HepG2 (cell line): ENCODE measurements around the gene MAP3K9. TPM values are rescaled to one million over a fixed set of nuclear protein-coding genes. Genes with fewer than 3 reads are reported as not detected.

Source experiments
- FOXO1 ChIP-seq: sonication (generic); formaldehyde crosslinking; IDR thresholded peaks from 2 replicates; pipeline ENCODE4 v1.4.0; 2020; ENCODE audit warnings: missing genetic modification reagents
- HNF4G ChIP-seq, 2 experiments: sonication (generic) in 1 of 2; formaldehyde crosslinking in 1 of 2; IDR thresholded peaks; 2 replicates each; pipeline versions ENCODE4 v1.4.0 to v1.6.1; 2011 to 2020; ENCODE audit warnings: borderline replicate concordance in 2 of 2, low read depth in 2 of 2, mild to moderate bottlenecking in 2 of 2, low read length in 1 of 2, missing genetic modification reagents in 1 of 2, moderate library complexity in 1 of 2
- IRF2 ChIP-seq: IDR thresholded peaks from 2 replicates; pipeline ENCODE4 v1.6.1; 2018; ENCODE audit warnings: missing genetic modification reagents, missing compliant biosample characterization
- KAT8 ChIP-seq: IDR thresholded peaks from 2 replicates; pipeline ENCODE4 v1.6.1; 2016; ENCODE audit warnings: missing genetic modification reagents, missing compliant biosample characterization
- KDM6A ChIP-seq: IDR thresholded peaks from 2 replicates; pipeline ENCODE4 v1.6.1; 2016; ENCODE audit warnings: low read depth
- NR2C2 ChIP-seq: sonication (generic); formaldehyde crosslinking; IDR thresholded peaks from 2 replicates; pipeline ENCODE4 v1.4.0; 2020; ENCODE audit warnings: missing genetic modification reagents, mild to moderate bottlenecking, moderate library complexity, borderline replicate concordance
- NR2F1 ChIP-seq, 2 experiments: fragments of 450-650 bp in 1 of 2; formaldehyde crosslinking in 1 of 2; IDR thresholded peaks; 2 replicates each; pipeline versions ENCODE4 v1.5.0 to v1.6.1; 2016 to 2020; ENCODE audit warnings: mild to moderate bottlenecking in 1 of 2, missing compliant biosample characterization in 1 of 2, missing genetic modification reagents in 1 of 2, moderate library complexity in 1 of 2
- NR2F6 ChIP-seq, 2 experiments: IDR thresholded peaks; 2 replicates each; pipeline ENCODE4 v1.6.1; 2016; ENCODE audit warnings: antibody characterized with exemption in 1 of 2, mild to moderate bottlenecking in 1 of 2
- POGZ ChIP-seq: sonication (generic); formaldehyde crosslinking; IDR thresholded peaks from 2 replicates; pipeline ENCODE4 v1.4.0; 2020; ENCODE audit warnings: mild to moderate bottlenecking, missing genetic modification reagents
- REL ChIP-seq: sonication (generic); formaldehyde crosslinking; conservative IDR thresholded peaks from 2 replicates; pipeline ENCODE4 v1.8.0; 2022; ENCODE audit warnings: mild to moderate bottlenecking, missing genetic modification reagents, moderate library complexity
- REPIN1 ChIP-seq: sonication (generic); formaldehyde crosslinking; IDR thresholded peaks from 2 replicates; pipeline ENCODE4 v1.8.0; 2022; ENCODE audit warnings: missing genetic modification reagents, low read depth, mild to moderate bottlenecking, borderline replicate concordance
- SMYD3 ChIP-seq: sonication (generic); formaldehyde crosslinking; IDR thresholded peaks from 2 replicates; pipeline ENCODE4 v1.8.1; 2023; ENCODE audit warnings: mild to moderate bottlenecking, missing genetic modification reagents
- TGIF2 ChIP-seq: IDR thresholded peaks from 2 replicates; pipeline ENCODE4 v1.6.1; 2016; ENCODE audit warnings: control low read depth, missing compliant biosample characterization
- XRCC5 ChIP-seq: fragments of 200-400 bp; formaldehyde crosslinking; optimal IDR thresholded peaks from 2 replicates; pipeline ENCODE3; 2017; ENCODE audit warnings: mild to moderate bottlenecking, low read length
- ZFP41 ChIP-seq: sonication (generic); formaldehyde crosslinking; IDR thresholded peaks from 2 replicates; pipeline ENCODE4 v1.4.0; 2020; ENCODE audit warnings: mild to moderate bottlenecking, missing genetic modification reagents, borderline replicate concordance
- ZFP90 ChIP-seq: sonication (generic); formaldehyde crosslinking; IDR thresholded peaks from 2 replicates; pipeline ENCODE4 v1.8.0; 2022; ENCODE audit warnings: missing genetic modification reagents, mild to moderate bottlenecking, inconsistent platforms, borderline replicate concordance
- ZNF160 ChIP-seq: sonication (generic); formaldehyde crosslinking; IDR thresholded peaks from 2 replicates; pipeline ENCODE4 v1.8.0; 2022; ENCODE audit warnings: mild to moderate bottlenecking, inconsistent platforms, missing genetic modification reagents
- ZNF33B ChIP-seq: sonication (generic); formaldehyde crosslinking; IDR thresholded peaks from 2 replicates; pipeline ENCODE4 v1.5.1; 2020; ENCODE audit warnings: mild to moderate bottlenecking, missing genetic modification reagents
- ZNF382 ChIP-seq: sonication (generic); formaldehyde crosslinking; IDR thresholded peaks from 2 replicates; pipeline ENCODE4 v1.5.0; 2020; ENCODE audit warnings: missing genetic modification reagents, mild to moderate bottlenecking, borderline replicate concordance
- ZNF430 ChIP-seq: sonication (generic); formaldehyde crosslinking; IDR thresholded peaks from 2 replicates; pipeline ENCODE4 v1.9.0; 2021; ENCODE audit warnings: mild to moderate bottlenecking, missing genetic modification reagents
- ZNF619 ChIP-seq: sonication (generic); formaldehyde crosslinking; IDR thresholded peaks from 2 replicates; pipeline ENCODE4 v1.4.0; 2020; ENCODE audit warnings: mild to moderate bottlenecking, missing genetic modification reagents
- ZNF746 ChIP-seq: sonication (generic); formaldehyde crosslinking; IDR thresholded peaks from 2 replicates; pipeline ENCODE4 v1.8.0; 2022; ENCODE audit warnings: mild to moderate bottlenecking, missing genetic modification reagents
- polyA plus RNA-seq, 8 experiments: library from polyadenylated mRNA; depleted of rRNA in 3 of 8; stranded (reverse) in 7 of 8; unstranded in 1 of 8; fragments of >200 nt; fragmentation: Illumina TruSeq in 4 of 8; extraction: Trizol in 4 of 8; gene quantifications; 2 replicates each; pipeline versions ENCODE4 v1.2.1 to v1.2.3, GENCODE V29; 2011 to 2016; ENCODE audit warnings: low read depth in 4 of 8, missing spikeins in 1 of 8, mixed read lengths in 1 of 8; ENCODE audit not compliant: insufficient read depth in 1 of 8
- total RNA-seq, 5 experiments: library from RNA; depleted of rRNA; stranded (reverse); fragments of >200 nt; fragmentation: Illumina TruSeq; extraction: Trizol; gene quantifications; 2 replicates each; pipeline ENCODE4 v1.2.3, GENCODE V29; 2016; ENCODE audit warnings: low read depth in 1 of 5
- TF ChIP-seq, protein P1 (sequence below): IDR thresholded peaks from 2 replicates; pipeline ENCODE4 v1.6.1; 2016
- TF ChIP-seq, protein P2 (sequence below): sonication (generic); formaldehyde crosslinking; IDR thresholded peaks from 2 replicates; pipeline ENCODE4 v1.4.0; 2020; ENCODE audit warnings: missing genetic modification reagents
- TF ChIP-seq, protein P3 (sequence below): sonication (generic); formaldehyde crosslinking; IDR thresholded peaks from 2 replicates; pipeline ENCODE4 v1.4.0; 2020; ENCODE audit warnings: missing genetic modification reagents
- TF ChIP-seq, protein P4 (sequence below): sonication (generic); formaldehyde crosslinking; IDR thresholded peaks from 2 replicates; pipeline ENCODE4 v1.5.0; 2020; ENCODE audit warnings: mild to moderate bottlenecking, missing genetic modification reagents, moderate library complexity

The MAP3K9 gene
- total and polyA plus RNA-seq, 2 of the 13 experiments (the other 11 are each of a cell fraction or from before 2014, with no cell fraction given) = 4.3 to 4.5 TPM

DNA sequence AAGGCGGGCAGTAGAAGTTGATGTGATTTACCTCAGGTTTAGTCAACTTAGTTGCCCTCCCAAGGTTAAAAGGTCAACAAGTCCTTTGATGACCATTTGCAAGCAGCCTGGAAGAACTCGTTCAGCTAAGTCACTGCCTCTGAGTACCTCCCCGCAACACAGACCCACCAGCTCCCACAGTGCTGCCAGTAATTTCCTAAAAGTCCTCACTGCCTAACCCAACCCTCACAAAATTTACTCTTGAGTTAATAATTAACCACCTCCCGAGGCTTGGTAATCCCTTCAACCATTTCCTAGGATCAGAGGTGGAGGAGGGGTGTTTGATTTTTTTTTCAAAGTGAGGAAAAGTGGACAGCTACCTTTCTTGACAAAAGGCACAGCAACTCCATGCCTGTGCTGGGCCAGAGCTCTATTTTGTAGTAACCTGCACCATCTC is 55.8 kb downstream of the MAP3K9 start (continued):
- TF ChIP-seq, protein P1, sequence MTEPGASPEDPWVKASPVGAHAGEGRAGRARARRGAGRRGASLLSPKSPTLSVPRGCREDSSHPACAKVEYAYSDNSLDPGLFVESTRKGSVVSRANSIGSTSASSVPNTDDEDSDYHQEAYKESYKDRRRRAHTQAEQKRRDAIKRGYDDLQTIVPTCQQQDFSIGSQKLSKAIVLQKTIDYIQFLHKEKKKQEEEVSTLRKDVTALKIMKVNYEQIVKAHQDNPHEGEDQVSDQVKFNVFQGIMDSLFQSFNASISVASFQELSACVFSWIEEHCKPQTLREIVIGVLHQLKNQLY (CRISPR knock-in tag) = peak; percentile 36; the same call in 1 of the 2 replicates
- TF ChIP-seq ZNF746 (no peak), NR2C2 (CRISPR knock-in tag) (peak; percentile 50; the same call in 1 of the 2 replicates), NR2F1 (CRISPR knock-in tag; IDR thresholded peaks at IDR 0.05) (peak; percentile 80 to 88), SMYD3 (CRISPR knock-in tag) (no peak), ZNF160 (no peak), TGIF2 (no peak), ZNF619 (CRISPR knock-in tag) (no peak), IRF2 (0 out of 2 replicates have a peak, but pooled peaks have one; percentile 41), XRCC5 (no peak), POGZ (CRISPR knock-in tag) (peak; percentile 73), NR2F6 (IDR thresholded peaks at IDR 0.05) (peak; percentile 97), NR2F6 (CRISPR knock-in tag; IDR thresholded peaks at IDR 0.05) (peak; percentile 95), ZNF382 (CRISPR knock-in tag) (no peak), HNF4G (IDR thresholded peaks at IDR 0.05; ENCODE audit: borderline replicate concordance, low read depth, low read length) (no peak), HNF4G (CRISPR knock-in tag; IDR thresholded peaks at IDR 0.05; ENCODE audit: borderline replicate concordance, low read depth) (no peak), ZFP41 (no peak), ZNF430 (CRISPR knock-in tag) (no peak), ZNF33B (CRISPR knock-in tag) (no peak), ZFP90 (CRISPR knock-in tag) (no peak), KDM6A (CRISPR knock-in tag) (peak; percentile 37; the same call in 1 of the 2 replicates), REPIN1 (0 out of 2 replicates have a peak, but pooled peaks have one; percentile 27), FOXO1 (no peak), REL (CRISPR knock-in tag) (no peak), KAT8 (CRISPR knock-in tag) (peak; percentile 79)
- TF ChIP-seq, protein P2, sequence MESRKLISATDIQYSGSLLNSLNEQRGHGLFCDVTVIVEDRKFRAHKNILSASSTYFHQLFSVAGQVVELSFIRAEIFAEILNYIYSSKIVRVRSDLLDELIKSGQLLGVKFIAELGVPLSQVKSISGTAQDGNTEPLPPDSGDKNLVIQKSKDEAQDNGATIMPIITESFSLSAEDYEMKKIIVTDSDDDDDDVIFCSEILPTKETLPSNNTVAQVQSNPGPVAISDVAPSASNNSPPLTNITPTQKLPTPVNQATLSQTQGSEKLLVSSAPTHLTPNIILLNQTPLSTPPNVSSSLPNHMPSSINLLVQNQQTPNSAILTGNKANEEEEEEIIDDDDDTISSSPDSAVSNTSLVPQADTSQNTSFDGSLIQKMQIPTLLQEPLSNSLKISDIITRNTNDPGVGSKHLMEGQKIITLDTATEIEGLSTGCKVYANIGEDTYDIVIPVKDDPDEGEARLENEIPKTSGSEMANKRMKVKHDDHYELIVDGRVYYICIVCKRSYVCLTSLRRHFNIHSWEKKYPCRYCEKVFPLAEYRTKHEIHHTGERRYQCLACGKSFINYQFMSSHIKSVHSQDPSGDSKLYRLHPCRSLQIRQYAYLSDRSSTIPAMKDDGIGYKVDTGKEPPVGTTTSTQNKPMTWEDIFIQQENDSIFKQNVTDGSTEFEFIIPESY (CRISPR knock-in tag) = no peak
- TF ChIP-seq, protein P3, sequence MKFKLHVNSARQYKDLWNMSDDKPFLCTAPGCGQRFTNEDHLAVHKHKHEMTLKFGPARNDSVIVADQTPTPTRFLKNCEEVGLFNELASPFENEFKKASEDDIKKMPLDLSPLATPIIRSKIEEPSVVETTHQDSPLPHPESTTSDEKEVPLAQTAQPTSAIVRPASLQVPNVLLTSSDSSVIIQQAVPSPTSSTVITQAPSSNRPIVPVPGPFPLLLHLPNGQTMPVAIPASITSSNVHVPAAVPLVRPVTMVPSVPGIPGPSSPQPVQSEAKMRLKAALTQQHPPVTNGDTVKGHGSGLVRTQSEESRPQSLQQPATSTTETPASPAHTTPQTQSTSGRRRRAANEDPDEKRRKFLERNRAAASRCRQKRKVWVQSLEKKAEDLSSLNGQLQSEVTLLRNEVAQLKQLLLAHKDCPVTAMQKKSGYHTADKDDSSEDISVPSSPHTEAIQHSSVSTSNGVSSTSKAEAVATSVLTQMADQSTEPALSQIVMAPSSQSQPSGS (CRISPR knock-in tag) = peak; percentile 32; the same call in 1 of the 2 replicates
- TF ChIP-seq, protein P4, sequence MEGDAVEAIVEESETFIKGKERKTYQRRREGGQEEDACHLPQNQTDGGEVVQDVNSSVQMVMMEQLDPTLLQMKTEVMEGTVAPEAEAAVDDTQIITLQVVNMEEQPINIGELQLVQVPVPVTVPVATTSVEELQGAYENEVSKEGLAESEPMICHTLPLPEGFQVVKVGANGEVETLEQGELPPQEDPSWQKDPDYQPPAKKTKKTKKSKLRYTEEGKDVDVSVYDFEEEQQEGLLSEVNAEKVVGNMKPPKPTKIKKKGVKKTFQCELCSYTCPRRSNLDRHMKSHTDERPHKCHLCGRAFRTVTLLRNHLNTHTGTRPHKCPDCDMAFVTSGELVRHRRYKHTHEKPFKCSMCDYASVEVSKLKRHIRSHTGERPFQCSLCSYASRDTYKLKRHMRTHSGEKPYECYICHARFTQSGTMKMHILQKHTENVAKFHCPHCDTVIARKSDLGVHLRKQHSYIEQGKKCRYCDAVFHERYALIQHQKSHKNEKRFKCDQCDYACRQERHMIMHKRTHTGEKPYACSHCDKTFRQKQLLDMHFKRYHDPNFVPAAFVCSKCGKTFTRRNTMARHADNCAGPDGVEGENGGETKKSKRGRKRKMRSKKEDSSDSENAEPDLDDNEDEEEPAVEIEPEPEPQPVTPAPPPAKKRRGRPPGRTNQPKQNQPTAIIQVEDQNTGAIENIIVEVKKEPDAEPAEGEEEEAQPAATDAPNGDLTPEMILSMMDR (CRISPR knock-in tag) = no peak
